Measurements from ENCODE around the gene DPEP2NB. TPM values are rescaled to one million over a fixed set of nuclear protein-coding genes. Genes with fewer than 3 reads are reported as not detected.
"Not testable (repeated sequence)": the region's sequence is repeated elsewhere in the genome, so short reads cannot be mapped to it uniquely, and the experiment has no call there.

The DPEP2NB gene
- total and polyA plus RNA-seq, 4 donors = not detected

- H3K36me3 ChIP-seq (ENCODE audit: control insufficient read depth in 4 of 4, insufficient read depth in 3 of 4, low read depth in 1 of 4, low read length in 3 of 4) = no peaks in the 10 kb centered on the region
- H3K27ac ChIP-seq (ENCODE audit: low read depth in 1 of 2, low read length in 2 of 2) = no peak overlapping the region
- 73% methylated on average over 14 of the region's 14 CpGs for WGBS
- H3K27me3 ChIP-seq (ENCODE audit: control insufficient read depth in 4 of 4, insufficient read depth in 4 of 4, low read length in 3 of 4) = no peaks in the 10 kb centered on the region
- H3K4me1 ChIP-seq (ENCODE audit: control insufficient read depth in 4 of 4, insufficient read depth in 4 of 4, low read length in 3 of 4) = no peaks in the 10 kb centered on the region
- no peaks in the 10 kb centered on the region for H3K9me3 ChIP-seq (ENCODE audit: control insufficient read depth in 4 of 4, low read length in 3 of 4)
- no peak overlapping the region for H3K9ac ChIP-seq (ENCODE audit: low read depth in 1 of 2, low read length in 2 of 2)
- no peak for DNase-seq (ENCODE audit: low spot score)
- no peak overlapping the region for H3K4me3 ChIP-seq (ENCODE audit: low read depth in 1 of 3, low read length in 3 of 3)
- TF ChIP-seq, protein P1, sequence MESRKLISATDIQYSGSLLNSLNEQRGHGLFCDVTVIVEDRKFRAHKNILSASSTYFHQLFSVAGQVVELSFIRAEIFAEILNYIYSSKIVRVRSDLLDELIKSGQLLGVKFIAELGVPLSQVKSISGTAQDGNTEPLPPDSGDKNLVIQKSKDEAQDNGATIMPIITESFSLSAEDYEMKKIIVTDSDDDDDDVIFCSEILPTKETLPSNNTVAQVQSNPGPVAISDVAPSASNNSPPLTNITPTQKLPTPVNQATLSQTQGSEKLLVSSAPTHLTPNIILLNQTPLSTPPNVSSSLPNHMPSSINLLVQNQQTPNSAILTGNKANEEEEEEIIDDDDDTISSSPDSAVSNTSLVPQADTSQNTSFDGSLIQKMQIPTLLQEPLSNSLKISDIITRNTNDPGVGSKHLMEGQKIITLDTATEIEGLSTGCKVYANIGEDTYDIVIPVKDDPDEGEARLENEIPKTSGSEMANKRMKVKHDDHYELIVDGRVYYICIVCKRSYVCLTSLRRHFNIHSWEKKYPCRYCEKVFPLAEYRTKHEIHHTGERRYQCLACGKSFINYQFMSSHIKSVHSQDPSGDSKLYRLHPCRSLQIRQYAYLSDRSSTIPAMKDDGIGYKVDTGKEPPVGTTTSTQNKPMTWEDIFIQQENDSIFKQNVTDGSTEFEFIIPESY (IDR thresholded peaks at IDR 0.05) = no peak
- TF ChIP-seq FOXA1 (IDR thresholded peaks at IDR 0.05) (no peak), EGR1 (IDR thresholded peaks at IDR 0.05; ENCODE audit: low read depth in 2 of 2) (no peak), HNF4A (conservative IDR thresholded peaks at IDR 0.05) (no peak), YY1 (IDR thresholded peaks at IDR 0.05) (no peak), FOXA2 (IDR thresholded peaks at IDR 0.05) (no peak), HNF4G (IDR thresholded peaks at IDR 0.05) (no peak), TAF1 (conservative IDR thresholded peaks at IDR 0.05) (no peak), RAD21 (IDR thresholded peaks at IDR 0.05) (no peak), RXRA (IDR thresholded peaks at IDR 0.05) (no peak), NR2F2 (IDR thresholded peaks at IDR 0.05) (no peak)
- TF ChIP-seq, protein P2, sequence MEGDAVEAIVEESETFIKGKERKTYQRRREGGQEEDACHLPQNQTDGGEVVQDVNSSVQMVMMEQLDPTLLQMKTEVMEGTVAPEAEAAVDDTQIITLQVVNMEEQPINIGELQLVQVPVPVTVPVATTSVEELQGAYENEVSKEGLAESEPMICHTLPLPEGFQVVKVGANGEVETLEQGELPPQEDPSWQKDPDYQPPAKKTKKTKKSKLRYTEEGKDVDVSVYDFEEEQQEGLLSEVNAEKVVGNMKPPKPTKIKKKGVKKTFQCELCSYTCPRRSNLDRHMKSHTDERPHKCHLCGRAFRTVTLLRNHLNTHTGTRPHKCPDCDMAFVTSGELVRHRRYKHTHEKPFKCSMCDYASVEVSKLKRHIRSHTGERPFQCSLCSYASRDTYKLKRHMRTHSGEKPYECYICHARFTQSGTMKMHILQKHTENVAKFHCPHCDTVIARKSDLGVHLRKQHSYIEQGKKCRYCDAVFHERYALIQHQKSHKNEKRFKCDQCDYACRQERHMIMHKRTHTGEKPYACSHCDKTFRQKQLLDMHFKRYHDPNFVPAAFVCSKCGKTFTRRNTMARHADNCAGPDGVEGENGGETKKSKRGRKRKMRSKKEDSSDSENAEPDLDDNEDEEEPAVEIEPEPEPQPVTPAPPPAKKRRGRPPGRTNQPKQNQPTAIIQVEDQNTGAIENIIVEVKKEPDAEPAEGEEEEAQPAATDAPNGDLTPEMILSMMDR (IDR thresholded peaks at IDR 0.05; ENCODE audit: low read depth, low read length, missing input control) = no peak
Observed at GRCh38 chr16:67975321-67976105, 40.2 kb downstream of the DPEP2NB start.

DNA sequence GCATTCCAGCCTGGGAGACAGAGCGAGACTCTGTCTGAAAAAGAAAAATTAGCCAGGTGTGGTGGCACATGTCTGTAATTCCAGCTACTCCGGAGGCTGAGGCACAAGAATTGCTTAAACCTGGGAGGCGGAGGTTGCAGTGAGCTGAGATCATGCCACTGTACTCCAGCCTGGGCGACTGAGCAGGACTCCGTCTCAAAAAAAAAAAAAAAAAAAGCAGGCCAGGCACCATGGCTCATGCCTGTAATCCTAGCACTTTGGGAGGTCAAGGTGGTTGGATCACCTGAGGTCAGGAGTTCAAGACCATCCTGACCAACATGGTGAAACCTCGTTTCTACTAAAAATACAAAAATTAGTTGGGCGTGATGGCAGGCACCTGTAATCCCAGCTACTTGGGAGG, 43.4 kb downstream of the DPEP2NB start:
- not testable (repeated sequence) for H3K36me3 ChIP-seq (ENCODE audit: control insufficient read depth in 4 of 4, insufficient read depth in 3 of 4, low read depth in 1 of 4, low read length in 3 of 4); H3K27me3 ChIP-seq (ENCODE audit: control insufficient read depth in 4 of 4, insufficient read depth in 4 of 4, low read length in 3 of 4); H3K9ac ChIP-seq (ENCODE audit: low read depth in 1 of 2, low read length in 2 of 2); H3K27ac ChIP-seq (ENCODE audit: low read depth in 1 of 2, low read length in 2 of 2); DNase-seq (ENCODE audit: low spot score); H3K4me3 ChIP-seq (ENCODE audit: low read depth in 1 of 3, low read length in 3 of 3); H3K9me3 ChIP-seq (ENCODE audit: control insufficient read depth in 4 of 4, low read length in 3 of 4)
- WGBS = 95% methylated on average over 7 of the region's 7 CpGs
- H3K4me1 ChIP-seq (ENCODE audit: control insufficient read depth in 4 of 4, insufficient read depth in 4 of 4, low read length in 3 of 4) = peaks cover 3 to 11% (median 8%) of the 10 kb centered on the region in 4 donors

DNA sequence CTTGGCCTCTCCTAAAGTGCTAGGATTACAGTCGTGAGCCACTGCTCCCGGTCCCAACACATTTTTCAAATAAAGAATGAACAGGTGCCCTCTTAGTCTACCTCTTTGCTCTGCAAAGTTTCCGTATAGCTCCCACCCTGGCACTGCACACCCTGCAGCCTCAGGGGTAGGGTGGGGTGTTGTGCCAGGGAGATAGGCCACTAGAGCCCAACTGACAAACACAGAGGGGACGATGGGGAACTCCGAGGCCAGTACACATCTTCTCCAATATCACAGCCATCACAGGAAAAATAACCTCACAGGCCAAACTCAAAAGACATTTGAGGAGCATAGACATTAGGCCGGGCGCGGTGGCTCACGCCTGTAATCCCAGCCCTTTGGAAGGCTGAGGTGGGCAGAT, 44.6 kb downstream of the DPEP2NB start:
- 95% methylated on average over 9 of the region's 9 CpGs for WGBS
- no peak for DNase-seq (ENCODE audit: low spot score)
- Histone ChIP-seq H3K4me1 (ENCODE audit: control insufficient read depth in 4 of 4, insufficient read depth in 4 of 4, low read length in 3 of 4) (peaks cover 3 to 21% (median 16%) of the 10 kb centered on the region in 4 donors), H3K27me3 (ENCODE audit: control insufficient read depth in 4 of 4, insufficient read depth in 4 of 4, low read length in 3 of 4) (no peaks in the 10 kb centered on the region), H3K36me3 (ENCODE audit: control insufficient read depth in 4 of 4, insufficient read depth in 3 of 4, low read depth in 1 of 4, low read length in 3 of 4) (no peaks in the 10 kb centered on the region), H3K27ac (ENCODE audit: low read depth in 1 of 2, low read length in 2 of 2) (no peak overlapping the region), H3K4me3 (ENCODE audit: low read depth in 1 of 3, low read length in 3 of 3) (no peak overlapping the region), H3K9ac (ENCODE audit: low read depth in 1 of 2, low read length in 2 of 2) (no peak overlapping the region), H3K9me3 (ENCODE audit: control insufficient read depth in 4 of 4, low read length in 3 of 4) (no peaks in the 10 kb centered on the region)
- TF ChIP-seq HNF4G (IDR thresholded peaks at IDR 0.05) (no peak), NR2F2 (IDR thresholded peaks at IDR 0.05) (no peak), FOXA2 (IDR thresholded peaks at IDR 0.05) (no peak), RXRA (IDR thresholded peaks at IDR 0.05) (no peak), GABPA (IDR thresholded peaks at IDR 0.05 in 1 of 2, conservative IDR thresholded peaks at IDR 0.05 in 1 of 2) (no peak), TAF1 (conservative IDR thresholded peaks at IDR 0.05) (no peak), HNF4A (conservative IDR thresholded peaks at IDR 0.05) (no peak), FOXA1 (IDR thresholded peaks at IDR 0.05) (no peak)
- TF ChIP-seq, protein P3, sequence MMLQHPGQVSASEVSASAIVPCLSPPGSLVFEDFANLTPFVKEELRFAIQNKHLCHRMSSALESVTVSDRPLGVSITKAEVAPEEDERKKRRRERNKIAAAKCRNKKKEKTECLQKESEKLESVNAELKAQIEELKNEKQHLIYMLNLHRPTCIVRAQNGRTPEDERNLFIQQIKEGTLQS (IDR thresholded peaks at IDR 0.05) = no peak
- TF ChIP-seq, protein P4, sequence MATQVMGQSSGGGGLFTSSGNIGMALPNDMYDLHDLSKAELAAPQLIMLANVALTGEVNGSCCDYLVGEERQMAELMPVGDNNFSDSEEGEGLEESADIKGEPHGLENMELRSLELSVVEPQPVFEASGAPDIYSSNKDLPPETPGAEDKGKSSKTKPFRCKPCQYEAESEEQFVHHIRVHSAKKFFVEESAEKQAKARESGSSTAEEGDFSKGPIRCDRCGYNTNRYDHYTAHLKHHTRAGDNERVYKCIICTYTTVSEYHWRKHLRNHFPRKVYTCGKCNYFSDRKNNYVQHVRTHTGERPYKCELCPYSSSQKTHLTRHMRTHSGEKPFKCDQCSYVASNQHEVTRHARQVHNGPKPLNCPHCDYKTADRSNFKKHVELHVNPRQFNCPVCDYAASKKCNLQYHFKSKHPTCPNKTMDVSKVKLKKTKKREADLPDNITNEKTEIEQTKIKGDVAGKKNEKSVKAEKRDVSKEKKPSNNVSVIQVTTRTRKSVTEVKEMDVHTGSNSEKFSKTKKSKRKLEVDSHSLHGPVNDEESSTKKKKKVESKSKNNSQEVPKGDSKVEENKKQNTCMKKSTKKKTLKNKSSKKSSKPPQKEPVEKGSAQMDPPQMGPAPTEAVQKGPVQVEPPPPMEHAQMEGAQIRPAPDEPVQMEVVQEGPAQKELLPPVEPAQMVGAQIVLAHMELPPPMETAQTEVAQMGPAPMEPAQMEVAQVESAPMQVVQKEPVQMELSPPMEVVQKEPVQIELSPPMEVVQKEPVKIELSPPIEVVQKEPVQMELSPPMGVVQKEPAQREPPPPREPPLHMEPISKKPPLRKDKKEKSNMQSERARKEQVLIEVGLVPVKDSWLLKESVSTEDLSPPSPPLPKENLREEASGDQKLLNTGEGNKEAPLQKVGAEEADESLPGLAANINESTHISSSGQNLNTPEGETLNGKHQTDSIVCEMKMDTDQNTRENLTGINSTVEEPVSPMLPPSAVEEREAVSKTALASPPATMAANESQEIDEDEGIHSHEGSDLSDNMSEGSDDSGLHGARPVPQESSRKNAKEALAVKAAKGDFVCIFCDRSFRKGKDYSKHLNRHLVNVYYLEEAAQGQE (IDR thresholded peaks at IDR 0.05) = no peak
- TF ChIP-seq, protein P1 (IDR thresholded peaks at IDR 0.05) = no peak

All from liver (tissue), 9 donors.